ENCODE results near the gene EML3.
"Not testable (repeated sequence)": the region's sequence is repeated elsewhere in the genome, so short reads cannot be mapped to it uniquely, and the experiment has no call there.

The EML3 gene

DNA sequence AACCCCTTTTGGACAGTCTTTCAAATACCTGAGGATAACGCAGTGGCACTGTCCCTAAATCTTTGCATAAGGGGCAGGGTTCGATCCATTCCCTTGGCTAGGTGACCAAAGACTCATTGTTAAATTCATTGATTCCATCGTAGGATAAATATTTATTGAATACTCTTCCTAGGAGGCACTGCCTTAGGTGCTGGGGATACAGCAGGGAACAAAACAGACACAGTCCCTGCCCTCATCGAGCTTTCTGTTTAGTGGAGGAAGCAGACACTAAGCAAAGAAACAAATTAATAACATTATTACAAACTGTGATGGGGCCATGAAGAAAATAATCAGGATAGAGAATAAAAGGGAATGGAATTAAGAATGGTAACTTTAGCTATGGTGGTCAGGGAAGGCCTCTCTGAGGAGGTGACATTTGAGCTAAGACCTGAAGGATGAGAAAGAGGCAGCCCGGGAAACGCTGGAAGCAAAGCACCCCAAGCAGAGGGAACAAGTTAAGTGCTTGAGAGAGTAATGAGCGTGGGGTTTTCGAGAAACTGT is 8.5 kb upstream of the EML3 start:
- DNase-seq, result no peak

GRCh38 chr11:62616957-62617356 is 4.4 kb upstream of the EML3 start:
- not testable (repeated sequence) for DNase-seq

DNA sequence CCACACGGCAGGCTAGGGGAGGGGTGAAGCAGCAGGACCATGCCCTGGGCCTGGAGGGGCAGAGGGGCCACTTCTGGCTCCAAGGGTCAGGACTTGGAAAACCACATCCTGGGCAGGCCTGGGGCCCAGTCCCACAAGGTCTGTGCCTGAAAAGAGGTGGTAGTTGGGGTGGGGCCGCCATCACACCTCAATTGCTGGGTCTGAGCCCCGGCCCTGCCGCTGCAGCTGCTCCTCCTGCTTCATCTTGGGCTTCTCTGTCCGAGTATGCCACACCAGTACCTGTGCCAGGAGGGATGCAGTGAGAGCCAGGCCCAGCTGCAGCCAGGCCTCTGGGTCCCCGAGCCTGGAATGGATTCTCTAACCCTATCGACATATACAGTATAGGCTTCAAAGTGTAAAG is 2.9 kb upstream of the EML3 start:
- no peak for DNase-seq

- no peak for DNase-seq
Measured at GRCh38 chr11:62614275-62614674, 1.7 kb upstream of the EML3 start.

DNA sequence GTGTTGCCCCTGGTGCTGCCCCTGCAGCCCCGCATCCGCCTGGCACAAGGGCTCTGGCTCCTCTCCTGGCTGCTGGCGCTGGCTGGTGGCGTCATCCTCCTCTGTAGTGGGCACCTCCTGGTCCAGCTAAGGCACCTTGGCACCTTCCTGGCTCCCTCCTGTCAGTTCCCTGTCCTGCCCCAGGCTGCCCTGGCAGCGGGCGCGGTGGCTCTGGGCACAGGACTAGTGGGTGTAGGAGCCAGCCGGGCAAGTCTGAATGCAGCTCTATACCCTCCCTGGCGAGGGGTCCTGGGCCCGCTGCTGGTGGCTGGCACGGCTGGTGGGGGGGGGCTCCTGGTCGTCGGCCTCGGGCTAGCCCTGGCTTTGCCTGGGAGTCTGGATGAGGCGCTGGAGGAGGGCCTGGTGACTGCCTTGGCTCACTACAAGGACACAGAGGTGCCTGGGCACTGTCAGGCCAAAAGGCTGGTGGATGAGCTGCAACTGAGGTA is 760 bp upstream of the EML3 start:
- no peak for DNase-seq

DNA sequence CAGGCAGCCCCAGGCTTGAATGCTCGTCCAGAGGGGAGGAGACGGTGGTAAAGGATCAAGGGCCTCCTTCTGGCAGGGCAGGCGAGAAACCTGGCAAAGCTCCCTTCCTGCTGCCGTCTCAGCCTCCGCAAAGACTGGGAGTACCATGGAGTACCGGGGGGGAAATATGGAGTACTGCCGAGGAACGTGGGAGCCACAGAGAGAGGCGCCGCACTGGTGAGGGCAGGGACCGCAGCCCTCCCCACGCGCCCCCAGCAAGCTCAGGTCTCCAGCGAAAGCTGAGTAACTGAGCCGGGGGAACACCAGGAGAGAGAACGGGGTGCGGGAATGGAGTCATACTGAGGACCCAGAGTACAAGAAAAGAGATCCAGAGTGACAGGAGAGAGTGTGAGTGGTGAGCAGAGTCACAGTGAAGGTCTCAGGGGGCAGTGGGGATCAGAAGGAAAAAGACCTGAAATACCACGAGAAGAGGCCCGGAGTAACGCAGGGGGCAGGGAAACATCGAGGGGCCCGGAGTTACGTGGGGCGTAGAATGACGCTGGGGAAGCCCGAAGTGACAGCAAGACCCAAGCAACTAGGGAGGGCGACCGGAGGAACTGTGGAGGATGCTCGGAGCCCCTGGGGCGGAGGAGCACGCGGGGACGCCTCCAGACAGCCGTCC is 740 bp downstream of the EML3 start:
- DNase-seq, result peak in 1 of 2 donors; percentile 68

DNA sequence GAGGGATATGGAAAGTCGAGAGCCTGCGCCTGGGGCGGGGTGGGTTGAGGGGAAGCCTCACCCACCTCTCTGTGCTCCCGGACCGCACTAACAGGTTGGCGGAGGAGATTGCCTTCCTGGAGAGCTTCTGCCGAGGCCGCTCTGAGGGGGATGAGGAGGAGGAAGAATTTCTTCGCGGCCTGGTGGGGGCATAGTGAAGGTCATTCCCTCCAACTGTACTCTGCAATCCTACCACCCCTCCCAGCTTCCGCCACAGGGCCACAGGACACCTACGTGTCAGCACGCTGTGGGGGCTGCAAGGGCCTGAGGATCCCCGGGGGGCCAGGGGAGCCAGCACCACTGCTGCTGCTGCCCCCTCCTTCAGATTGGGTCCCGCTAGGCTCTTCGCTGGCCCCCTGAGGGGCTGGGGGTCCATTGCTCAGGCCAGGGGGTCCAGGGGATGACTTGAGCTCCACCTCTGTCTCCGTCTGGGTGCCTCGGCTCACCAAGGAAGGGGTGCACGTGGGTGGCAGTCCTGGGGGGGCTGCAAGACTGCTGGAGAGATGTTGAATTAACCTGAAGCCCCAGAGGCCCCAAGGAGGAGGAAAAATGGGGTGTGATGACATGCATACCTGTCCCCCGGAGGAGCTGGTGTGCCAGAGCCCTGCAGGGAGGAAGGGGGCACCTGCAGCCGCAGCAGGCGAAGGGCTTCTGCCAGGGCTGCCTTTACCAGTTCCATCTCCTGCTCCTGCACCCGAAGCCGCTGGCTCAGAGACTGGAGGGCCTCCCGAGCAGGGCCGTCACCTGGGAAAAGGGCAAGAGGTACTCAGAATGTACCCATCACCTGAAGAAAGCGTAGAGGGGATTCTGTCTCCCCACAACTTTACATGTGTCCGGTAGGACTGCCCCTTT is 1.5 kb downstream of the EML3 start:
- DNase-seq, result no peak

DNA sequence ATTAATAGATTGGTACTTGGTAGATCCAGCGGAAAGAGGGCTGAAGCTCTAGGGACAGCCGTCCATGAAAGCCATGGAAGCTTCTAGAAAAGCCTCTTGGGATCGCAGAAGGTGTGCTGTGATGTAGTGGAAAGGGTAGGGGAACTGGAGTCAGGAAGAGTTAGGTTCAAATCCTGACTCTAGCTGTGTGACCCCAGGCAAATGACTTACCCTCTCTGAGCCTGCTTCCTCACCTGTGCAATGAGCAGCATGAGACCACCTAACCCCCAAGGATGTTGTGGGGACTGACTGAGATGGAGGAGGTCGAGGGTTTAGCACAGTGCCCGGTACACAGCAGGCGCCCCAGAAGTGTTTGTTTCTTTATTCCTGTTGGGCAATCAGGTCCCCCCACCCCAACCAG is 2.2 kb downstream of the EML3 start:
- no peak for DNase-seq

GRCh38 chr11:62608776-62609175 is 3.8 kb downstream of the EML3 start:
- no peak for DNase-seq

- DNase-seq, result peak in 1 of 2 donors; percentile 52
Measured at GRCh38 chr11:62607714-62608113, 4.9 kb downstream of the EML3 start.

DNA sequence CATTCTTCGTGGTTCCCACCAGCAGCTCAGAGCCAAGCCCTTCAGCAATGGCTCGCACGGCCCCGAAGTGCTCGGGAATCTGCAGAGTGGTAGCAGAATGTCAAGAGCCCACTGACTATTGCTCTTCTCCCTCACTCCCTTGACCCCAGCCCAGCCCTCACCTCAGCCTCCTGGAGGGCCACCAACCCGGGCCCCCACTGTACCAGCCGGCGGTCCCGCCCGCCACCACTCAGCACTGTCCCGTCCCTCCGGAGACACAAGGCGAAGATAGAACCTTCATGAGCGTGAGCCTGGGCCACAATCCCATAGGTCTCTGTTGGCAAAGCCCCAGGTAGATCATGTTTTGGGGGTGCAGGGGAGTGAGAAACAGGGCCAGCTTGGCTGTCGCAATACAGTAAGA is 6.7 kb downstream of the EML3 start:
- no peak for DNase-seq

GRCh38 chr11:62605467-62605866 is 7.1 kb downstream of the EML3 start:
- DNase-seq, result no peak

- no peak for DNase-seq
Measured at GRCh38 chr11:62604460-62605120, 8.0 kb downstream of the EML3 start.

DNA sequence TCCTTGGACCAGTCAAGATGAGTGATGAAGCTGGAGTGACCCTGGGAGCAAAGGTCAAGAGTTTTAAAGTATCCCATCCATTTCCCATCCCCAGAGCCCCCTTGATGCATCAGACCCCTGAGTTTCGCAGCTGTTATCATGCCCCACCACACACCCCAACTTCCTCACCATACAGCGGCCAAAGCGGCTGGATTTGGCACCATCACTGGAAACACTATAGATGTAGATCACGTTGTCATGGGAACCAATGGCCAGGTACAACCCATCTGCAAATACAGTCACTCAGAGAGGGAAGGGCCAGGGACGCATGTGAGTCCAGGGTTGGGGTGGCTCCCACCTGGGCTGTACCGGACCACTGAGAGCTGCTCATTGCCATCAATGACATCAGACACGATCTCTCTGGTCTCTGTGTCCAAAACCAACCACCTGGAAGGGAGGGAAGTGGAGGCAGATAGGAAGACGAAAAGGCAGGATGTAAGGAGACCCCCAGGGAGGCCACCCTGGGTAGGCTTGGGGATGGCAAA is 8.7 kb downstream of the EML3 start:
- DNase-seq, result no peak

GRCh38 chr11:62603072-62603408 is 9.5 kb downstream of the EML3 start:
- no peak for DNase-seq

GRCh38 chr11:62602141-62603071 is 10.2 kb downstream of the EML3 start:
- peak in 1 of 2 donors; percentile 45 for DNase-seq

- DNase-seq, result peak; percentile 98 to 99
Measured at GRCh38 chr11:62601372-62602140, 11.0 kb downstream of the EML3 start, which contains the start of gene MTA2. MTA2 (minus strand) TSS chr11:62601865; CDS start chr11:62601450, 415 bp downstream.

DNA sequence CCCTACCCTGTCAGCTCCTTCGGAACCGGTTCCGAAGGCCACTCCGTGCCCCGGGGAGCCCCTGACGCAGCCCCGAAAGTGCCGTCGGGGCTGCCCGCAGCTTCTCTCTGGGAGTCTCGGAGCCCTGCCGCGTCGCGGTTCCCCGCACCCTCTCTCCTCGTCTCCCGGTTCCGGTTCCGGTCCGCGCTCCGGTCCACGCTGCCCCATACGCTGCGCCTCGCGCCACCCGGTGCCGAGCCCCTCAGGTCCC is 11.5 kb downstream of the EML3 start:
- DNase-seq, result peak; percentile 46 to 51

GRCh38 chr11:62600367-62601121 is 12.0 kb downstream of the EML3 start:
- DNase-seq, result no peak

DNA sequence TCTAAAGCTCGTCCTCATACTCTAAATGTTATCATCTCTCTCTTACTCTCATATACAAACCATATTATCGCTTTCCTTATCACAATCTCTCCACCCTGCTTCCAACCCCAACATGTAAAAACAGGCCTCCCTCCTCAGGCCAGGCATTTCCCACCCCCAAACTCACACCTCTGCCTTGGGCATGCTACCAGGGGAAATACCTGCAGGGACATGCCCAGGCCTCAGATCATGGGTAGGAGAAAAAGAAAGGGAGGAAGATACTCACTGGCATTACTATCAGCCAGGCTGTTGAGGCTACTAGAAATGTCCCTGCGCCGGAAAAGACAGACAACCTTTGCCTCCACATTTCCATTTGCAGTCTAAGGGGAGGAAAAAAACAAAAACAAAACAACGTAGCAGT is 12.7 kb downstream of the EML3 start:
- DNase-seq, result peak in 1 of 2 donors; percentile 51

Data from CD4-positive, alpha-beta T cell treated with Interleukin-1 beta for 1 hour (primary cell).